H9 (cell line): Measurements from ENCODE around the gene ZNF17. TPM values are rescaled to one million over a fixed set of nuclear protein-coding genes. Genes with fewer than 3 reads are reported as not detected.

ENCODE experiments used
- DNase-seq: peaks from one replicate; pipeline ENCODE4 v3.0.0-alpha.2; 2017
- H2AFZ ChIP-seq: one replicate; pipeline ENCODE4 v1.6.1; 2013; ENCODE audit warnings: mild to moderate bottlenecking, low read length, control low read depth, moderate library complexity
- H2AK5ac ChIP-seq: 2 replicates; pipeline ENCODE4 v1.6.1; 2013; ENCODE audit warnings: low read length, control low read depth, mixed read lengths; ENCODE audit not compliant: insufficient read length
- H2BK120ac ChIP-seq: one replicate; pipeline ENCODE4 v1.6.1; 2013; ENCODE audit warnings: low read depth, mild to moderate bottlenecking, low read length, control low read depth, inconsistent platforms; ENCODE audit not compliant: poor library complexity, severe bottlenecking
- H2BK12ac ChIP-seq: 2 replicates; pipeline ENCODE4 v1.6.1; 2013; ENCODE audit warnings: low read length, control low read depth, mixed read lengths, low read depth; ENCODE audit not compliant: insufficient read length
- H2BK15ac ChIP-seq: 2 replicates; pipeline ENCODE4 v1.6.1; 2013; ENCODE audit warnings: low read depth, low read length, control low read depth
- H2BK20ac ChIP-seq: one replicate; pipeline ENCODE4 v1.6.1; 2013; ENCODE audit warnings: low read depth, mild to moderate bottlenecking, low read length, control low read depth, inconsistent platforms; ENCODE audit not compliant: poor library complexity, severe bottlenecking
- H2BK5ac ChIP-seq: 2 replicates; pipeline ENCODE4 v1.6.1; 2013; ENCODE audit warnings: low read length, control low read depth, mixed read lengths; ENCODE audit not compliant: insufficient read length
- H3K14ac ChIP-seq: 2 replicates; pipeline ENCODE4 v1.6.1; 2013; ENCODE audit warnings: low read length, control low read depth; ENCODE audit not compliant: insufficient read depth
- H3K18ac ChIP-seq: 2 replicates; pipeline ENCODE4 v1.6.1; 2013; ENCODE audit warnings: low read depth, mild to moderate bottlenecking, mixed read lengths, low read length, control low read depth; ENCODE audit not compliant: insufficient read length
- H3K23ac ChIP-seq: 2 replicates; pipeline ENCODE4 v1.6.1; 2013; ENCODE audit warnings: low read length, control low read depth, mixed read lengths, low read depth; ENCODE audit not compliant: insufficient read length
- H3K23me2 ChIP-seq: 2 replicates; pipeline ENCODE4 v1.6.1; 2013; ENCODE audit warnings: low read depth, mild to moderate bottlenecking, mixed read lengths, low read length, control low read depth; ENCODE audit not compliant: insufficient read length, poor library complexity, severe bottlenecking
- H3K27ac ChIP-seq: 2 replicates; pipeline ENCODE4 v1.5.1; 2013; ENCODE audit warnings: low read length, control low read depth, mixed read lengths, low read depth; ENCODE audit not compliant: insufficient read length
- H3K27me3 ChIP-seq: 2 replicates; pipeline ENCODE4 v1.6.1; 2013; ENCODE audit warnings: low read length, control low read depth, inconsistent platforms; ENCODE audit not compliant: insufficient read depth
- H3K4ac ChIP-seq: 2 replicates; pipeline ENCODE4 v1.6.1; 2013; ENCODE audit warnings: low read depth, mild to moderate bottlenecking, control low read depth, inconsistent platforms, low read length, moderate library complexity
- H3K4me1 ChIP-seq: 2 replicates; pipeline ENCODE4 v1.6.1; 2013; ENCODE audit warnings: low read length, control low read depth, inconsistent platforms; ENCODE audit not compliant: insufficient read depth
- H3K4me2 ChIP-seq: 2 replicates; pipeline ENCODE4 v1.6.1; 2013; ENCODE audit warnings: low read length, control low read depth, mixed read lengths; ENCODE audit not compliant: insufficient read length, insufficient read depth
- H3K56ac ChIP-seq: 2 replicates; pipeline ENCODE4 v1.6.1; 2013; ENCODE audit warnings: low read depth, mild to moderate bottlenecking, mixed read lengths, low read length, control low read depth; ENCODE audit not compliant: insufficient read length
- H3K79me1 ChIP-seq: 2 replicates; pipeline ENCODE4 v1.6.1; 2013; ENCODE audit warnings: low read depth, mild to moderate bottlenecking, moderate library complexity, low read length, control low read depth, inconsistent platforms; ENCODE audit not compliant: insufficient read depth, poor library complexity, severe bottlenecking
- H3K79me2 ChIP-seq: 2 replicates; pipeline ENCODE4 v1.6.1; 2013; ENCODE audit warnings: low read length, control low read depth, inconsistent platforms; ENCODE audit not compliant: insufficient read depth
- H3K9ac ChIP-seq: 2 replicates; pipeline ENCODE4 v1.6.1; 2013; ENCODE audit warnings: low read length, control low read depth, mixed read lengths; ENCODE audit not compliant: insufficient read length; ENCODE audit errors: extremely low read depth
- H3K9me3 ChIP-seq: one replicate; pipeline ENCODE4 v1.6.1; 2013; ENCODE audit warnings: low read depth, low read length, inconsistent platforms; ENCODE audit not compliant: control insufficient read depth
- H3T11ph ChIP-seq: one replicate; pipeline ENCODE4 v1.6.1; 2013; ENCODE audit warnings: mild to moderate bottlenecking, low read length, control low read depth, inconsistent platforms
- H4K20me1 ChIP-seq: one replicate; pipeline ENCODE4 v1.6.1; 2013; ENCODE audit not compliant: control insufficient read depth, insufficient read length, insufficient read depth
- H4K5ac ChIP-seq: 2 replicates; pipeline ENCODE4 v1.6.1; 2013; ENCODE audit warnings: low read depth, mild to moderate bottlenecking, mixed read lengths, low read length, control low read depth; ENCODE audit not compliant: insufficient read length
- H4K8ac ChIP-seq: replicated peaks from 2 replicates; pipeline ENCODE4 v1.6.1; 2013; ENCODE audit warnings: low read length, control low read depth, mixed read lengths, low read depth; ENCODE audit not compliant: insufficient read length
- H4K91ac ChIP-seq: 2 replicates; pipeline ENCODE4 v1.6.1; 2013; ENCODE audit warnings: low read depth, mild to moderate bottlenecking, moderate library complexity, mixed read lengths, low read length, control low read depth; ENCODE audit not compliant: insufficient read length
- H3K27ac Mint-ChIP-seq, 3 experiments: 2 replicates in 2 of 3; 3 replicates in 1 of 3; pipeline ENCODE4 v1.8.0; 2020 to 2021; ENCODE audit warnings: mixed read lengths in 3 of 3, mild to moderate bottlenecking in 1 of 3, moderate library complexity in 1 of 3
- H3K27me3 Mint-ChIP-seq: 2 replicates; pipeline ENCODE4 v1.8.0; 2021; ENCODE audit warnings: low read depth, mild to moderate bottlenecking, moderate library complexity, mixed read lengths
- H3K36me3 Mint-ChIP-seq, 3 experiments: 2 replicates in 2 of 3; 3 replicates in 1 of 3; pipeline ENCODE4 v1.8.0; 2020 to 2021; ENCODE audit warnings: low read depth in 3 of 3, mixed read lengths in 3 of 3; ENCODE audit not compliant: insufficient read depth in 1 of 3
- H3K4me1 Mint-ChIP-seq, 2 experiments: 2 replicates each; pipeline ENCODE4 v1.8.0; 2020; ENCODE audit warnings: mixed read lengths in 2 of 2
- H3K4me3 Mint-ChIP-seq, 2 experiments: 2 replicates in 1 of 2; 3 replicates in 1 of 2; pipeline ENCODE4 v1.8.0; 2020 to 2021; ENCODE audit warnings: mild to moderate bottlenecking in 2 of 2, mixed read lengths in 2 of 2, moderate library complexity in 1 of 2
- H3K9me3 Mint-ChIP-seq, 2 experiments: 2 replicates in 1 of 2; 3 replicates in 1 of 2; pipeline ENCODE4 v1.8.0; 2020; ENCODE audit warnings: mild to moderate bottlenecking in 2 of 2, mixed read lengths in 2 of 2, moderate library complexity in 1 of 2
- CTCF ChIP-seq: fragments of 200-600 bp; sonication (generic); conservative IDR thresholded peaks from 3 replicates; pipeline ENCODE4 v1.8.0; 2021; ENCODE audit warnings: antibody characterized with exemption, mild to moderate bottlenecking
- WGBS: extraction: QIAGEN DNeasy Blood & Tissue Kit; methylation state at CpG from one replicate; pipeline ENCODE4 v1.1.7; 2013; ENCODE audit warnings: missing lambda C conversion rate, low lambda C conversion rate, mixed read lengths; ENCODE audit not compliant: insufficient read length; ENCODE audit errors: extremely low coverage; 5-methylcytosine and 5-hydroxymethylcytosine counted together
- total RNA-seq: library from RNA; stranded (reverse); gene quantifications from 2 replicates; pipeline ENCODE4 v1.2.1, GENCODE V29; 2021

Gene ZNF17
- total RNA-seq, 1 experiment from 2014 or later, result 16.3 TPM

GRCh38 chr19:57389194-57389729 is 21.7 kb upstream of the ZNF17 start:
- Histone ChIP-seq H3K4ac (no peak overlapping the region), H3K27ac (no peak overlapping the region), H4K20me1 (no peaks in the 10 kb centered on the region), H3K4me2 (peak overlapping the region; percentile 32), H3K9ac (no peak overlapping the region), H2BK20ac (no peak overlapping the region), H3K4me1 (no peaks in the 10 kb centered on the region), H2BK12ac (no peak overlapping the region), H2BK5ac (no peak overlapping the region), H3K79me2 (peaks cover 10% of the 10 kb centered on the region; the same call in 1 of the 2 replicates), H3T11ph (no peak overlapping the region), H3K23me2 (peaks cover 6% of the 10 kb centered on the region), H3K27me3 (no peaks in the 10 kb centered on the region), H3K56ac (no peak overlapping the region), H3K14ac (no peak overlapping the region), H2BK120ac (no peak overlapping the region), H4K8ac (no peak overlapping the region), H4K91ac (no peak overlapping the region), H3K18ac (no peak overlapping the region), H2BK15ac (no peak overlapping the region), H4K5ac (no peak overlapping the region), H2AFZ (peak overlapping the region; percentile 52), H3K79me1 (no peaks in the 10 kb centered on the region), H3K9me3 (no peaks in the 10 kb centered on the region), H3K23ac (no peak overlapping the region), H2AK5ac (no peak overlapping the region)
- no peak for DNase-seq
- Mint-ChIP-seq H3K36me3 (peaks cover 0 to 1% (median 0%) of the 10 kb centered on the region in 3 experiments; a peak in 1 of 7 replicates), H3K4me1 (peaks cover 13% of the 10 kb centered on the region in 2 experiments), H3K27me3 (peaks cover 16% of the 10 kb centered on the region), H3K4me3 (peak overlapping the region; percentile 92 to 96), H3K9me3 (no peaks in the 10 kb centered on the region), H3K27ac (peak overlapping the region in 1 of 3 experiments; percentile 22; a peak in 1 of 7 replicates)
- WGBS, result no CpG with 5 or more reads among the region's 11 CpGs
- no peak for TF ChIP-seq CTCF
